OCI-LY7 (cell line): ENCODE results near the gene MYH11. TPM values are rescaled to one million over a fixed set of nuclear protein-coding genes. Genes with fewer than 3 reads are reported as not detected.

ENCODE experiments used
- BruUV-seq: library from RNA; stranded (reverse); fragments of 400-500 nt; replicated peaks from 2 replicates; lab custom pipeline; 2021; lab: Mats Ljungman, UMichigan
- CTCF ChIA-PET: fragments of 300-600 bp; sonication (Branson Sonifier 250); formaldehyde crosslinking; loops from one replicate; lab custom pipeline; 2022; ENCODE audit warnings: antibody characterized with exemption; ENCODE audit not compliant: unreplicated experiment; lab: Charles Lee
- POLR2A ChIA-PET: fragments of 300-600 bp; sonication (Branson Sonifier 250); formaldehyde crosslinking; loops from one replicate; lab custom pipeline; 2022; ENCODE audit warnings: antibody characterized with exemption; lab: Charles Lee
- DNase-seq: peaks from one replicate; pipeline ENCODE4 v3.0.0-alpha.2; 2015; ENCODE audit warnings: low spot score
- H2AFZ ChIP-seq: fragments of 200-600 bp; sonication (generic), shearing (Covaris generic); 2 replicates; pipeline ENCODE4 v1.6.1; 2014; ENCODE audit warnings: mild to moderate bottlenecking, antibody characterized with exemption, low read length, moderate library complexity
- H3K27ac ChIP-seq: fragments of 200-600 bp; sonication (generic); 2 replicates; pipeline ENCODE4 v1.5.1; 2014; ENCODE audit warnings: mixed run types, low read depth, mild to moderate bottlenecking, moderate library complexity, low read length, inconsistent platforms; ENCODE audit not compliant: poor library complexity, severe bottlenecking
- H3K36me3 ChIP-seq: fragments of 200-600 bp; sonication (generic); 2 replicates; pipeline ENCODE4 v1.6.1; 2014; ENCODE audit warnings: mild to moderate bottlenecking, antibody characterized with exemption, low read length, moderate library complexity, mixed read lengths; ENCODE audit not compliant: insufficient read depth
- H3K4me1 ChIP-seq: fragments of 200-600 bp; sonication (generic); 2 replicates; pipeline ENCODE4 v1.5.1; 2014; ENCODE audit warnings: mild to moderate bottlenecking, low read length; ENCODE audit not compliant: insufficient read depth, poor library complexity, severe bottlenecking
- H3K4me2 ChIP-seq: fragments of 200-600 bp; sonication (generic); 2 replicates; pipeline ENCODE4 v1.6.1; 2014; ENCODE audit warnings: mild to moderate bottlenecking, low read length
- H3K4me3 ChIP-seq: fragments of 200-600 bp; sonication (generic); 2 replicates; pipeline ENCODE4 v1.5.1; 2014; ENCODE audit warnings: mild to moderate bottlenecking, low read depth, low read length; ENCODE audit not compliant: poor library complexity, severe bottlenecking
- H3K79me2 ChIP-seq: fragments of 200-600 bp; sonication (generic); 2 replicates; pipeline ENCODE4 v1.6.1; 2016; ENCODE audit warnings: low read depth, mild to moderate bottlenecking, low read length, moderate library complexity, mixed read lengths; ENCODE audit not compliant: insufficient read depth
- H3K9me2 ChIP-seq: fragments of 200-600 bp; sonication (generic); 2 replicates; pipeline ENCODE4 v1.6.1; 2016; ENCODE audit warnings: mild to moderate bottlenecking, low read length, mixed read lengths; ENCODE audit not compliant: insufficient read depth
- H3K9me3 ChIP-seq: fragments of 200-600 bp; sonication (generic); 2 replicates; pipeline ENCODE4 v1.6.1; 2014; ENCODE audit warnings: mild to moderate bottlenecking, mixed run types, low read length, mixed read lengths
- H4K20me1 ChIP-seq: fragments of 200-600 bp; sonication (generic); 2 replicates; pipeline ENCODE4 v1.6.1; 2014; ENCODE audit warnings: mild to moderate bottlenecking, antibody characterized with exemption, low read length, moderate library complexity, mixed read lengths; ENCODE audit not compliant: insufficient read depth
- CTCF ChIP-seq: fragments of 200-600 bp; sonication (generic); conservative IDR thresholded peaks from 2 replicates; pipeline ENCODE4 v1.5.1; 2014; ENCODE audit warnings: mild to moderate bottlenecking, antibody characterized with exemption, low read length, moderate library complexity, mixed read lengths
- EZH2phosphoT487 ChIP-seq: fragments of 200-600 bp; sonication (generic); IDR thresholded peaks from 2 replicates; pipeline ENCODE4 v1.6.1; 2018; ENCODE audit warnings: low read depth, borderline replicate concordance, mild to moderate bottlenecking, mixed run types, antibody characterized with exemption, low read length, moderate library complexity, mixed read lengths
- intact Hi-C: fragments of 100-400 bp; cut with micrococcal nuclease; formaldehyde crosslinking; loops from one replicate; pipeline ENCODE4 v1.10.0; 2022; ENCODE audit not compliant: unreplicated experiment
- total RNA-seq, 2 experiments: library from RNA; depleted of rRNA in 1 of 2; stranded (reverse); fragments of >200 nt in 1 of 2; shearing (Covaris generic) in 1 of 2; gene quantifications; 2 replicates each; pipeline ENCODE4 v1.2.3, GENCODE V29; 2014 to 2022

The MYH11 gene
- total RNA-seq, 2 experiments from 2014 or later, result 5.7 to 33.8 TPM

DNA sequence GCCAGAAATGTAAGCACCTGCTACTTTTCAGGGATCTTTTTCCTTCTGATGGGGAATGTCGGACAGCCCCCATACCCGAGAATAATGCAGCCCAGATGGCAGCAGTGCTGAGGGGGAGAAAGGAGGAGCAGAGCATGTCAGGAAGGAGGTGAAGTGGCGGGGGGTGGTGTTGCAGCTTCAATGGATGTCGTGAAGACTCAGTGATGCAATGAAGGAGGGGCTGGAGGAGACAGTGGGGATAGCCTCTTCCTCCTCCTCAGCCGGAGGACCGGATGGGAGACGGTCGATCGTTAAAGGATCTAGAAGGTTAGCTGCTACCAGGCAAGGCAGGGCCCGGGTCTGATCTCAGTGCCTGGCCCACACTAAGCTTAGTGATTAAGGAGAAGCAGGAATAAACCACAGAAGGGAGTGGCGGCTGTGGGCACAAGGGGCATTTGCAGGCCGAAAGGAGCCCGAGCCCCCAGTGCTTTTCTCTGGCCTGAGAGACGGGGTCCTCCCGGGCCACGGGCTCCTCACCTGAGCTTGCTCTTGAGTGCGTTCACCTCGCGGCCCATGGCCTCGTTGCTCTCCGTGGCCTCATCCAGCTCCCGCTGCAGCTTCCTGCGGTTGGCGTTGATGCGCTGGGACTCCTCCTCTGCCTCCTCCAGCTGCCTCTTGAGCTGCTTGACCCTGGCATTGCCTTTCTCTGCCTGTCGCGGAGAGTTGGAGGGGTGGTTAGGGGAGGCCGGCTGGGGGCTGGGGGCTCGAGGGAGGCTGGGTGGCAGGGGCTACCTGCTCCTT, 142.2 kb downstream of the MYH11 start:
- no peaks in the 10 kb centered on the region for H3K9me2 ChIP-seq
- H3K4me1 ChIP-seq, result no peaks in the 10 kb centered on the region
- peaks cover 45% of the 10 kb centered on the region for H3K36me3 ChIP-seq
- H3K27ac ChIP-seq, result no peak overlapping the region
- no peaks in the 10 kb centered on the region for H3K79me2 ChIP-seq
- no peak for DNase-seq
- BruUV-seq, result no TSS peak
- no peak overlapping the region for H3K4me2 ChIP-seq
- no peak overlapping the region for H3K4me3 ChIP-seq
- TF ChIP-seq EZH2phosphoT487, result no peak
- H2AFZ ChIP-seq, result no peak overlapping the region
- H4K20me1 ChIP-seq, result no peaks in the 10 kb centered on the region
- intact Hi-C loops, result no loop called here
- no peaks in the 10 kb centered on the region for H3K9me3 ChIP-seq
- POLR2A ChIA-PET, result no interaction called here
- CTCF ChIA-PET, result no interaction called here

DNA sequence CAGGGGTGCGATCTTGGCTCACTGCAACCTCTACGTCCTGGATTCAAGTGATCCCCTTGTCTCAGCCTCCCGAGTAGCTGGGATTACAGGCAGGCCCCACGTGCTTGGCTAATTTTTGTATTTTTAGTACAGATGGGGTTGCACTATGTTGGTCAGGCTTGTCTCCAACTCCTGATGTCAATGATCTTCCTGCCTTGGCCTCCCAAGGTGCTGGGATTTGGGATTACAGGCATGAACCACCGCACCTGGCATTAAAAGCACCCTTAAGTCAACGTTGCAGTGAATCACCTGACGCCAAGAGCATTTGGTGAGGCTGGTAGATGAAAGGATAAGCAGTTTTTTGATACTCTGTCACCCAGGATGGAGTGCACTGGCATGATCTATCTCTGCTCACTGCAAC, 147.8 kb downstream of the MYH11 start:
- ChIA-PET POLR2A (no interaction called here), CTCF (no interaction called here)
- Histone ChIP-seq H3K36me3 (peaks cover 36% of the 10 kb centered on the region; the same call in 1 of the 2 replicates), H3K4me3 (no peak overlapping the region), H4K20me1 (no peaks in the 10 kb centered on the region), H3K79me2 (no peaks in the 10 kb centered on the region), H3K4me2 (no peak overlapping the region), H3K9me3 (no peaks in the 10 kb centered on the region), H3K4me1 (no peaks in the 10 kb centered on the region), H3K27ac (no peak overlapping the region), H3K9me2 (no peaks in the 10 kb centered on the region), H2AFZ (no peak overlapping the region)
- no peak for TF ChIP-seq CTCF
- no peak for TF ChIP-seq EZH2phosphoT487
- DNase-seq, result no peak
- no TSS peak for BruUV-seq
- intact Hi-C loops, result loop anchor here (10.0 kb wide), 1 partner anchor 184 kb away; no protein-coding TSS in a partner anchor

DNA sequence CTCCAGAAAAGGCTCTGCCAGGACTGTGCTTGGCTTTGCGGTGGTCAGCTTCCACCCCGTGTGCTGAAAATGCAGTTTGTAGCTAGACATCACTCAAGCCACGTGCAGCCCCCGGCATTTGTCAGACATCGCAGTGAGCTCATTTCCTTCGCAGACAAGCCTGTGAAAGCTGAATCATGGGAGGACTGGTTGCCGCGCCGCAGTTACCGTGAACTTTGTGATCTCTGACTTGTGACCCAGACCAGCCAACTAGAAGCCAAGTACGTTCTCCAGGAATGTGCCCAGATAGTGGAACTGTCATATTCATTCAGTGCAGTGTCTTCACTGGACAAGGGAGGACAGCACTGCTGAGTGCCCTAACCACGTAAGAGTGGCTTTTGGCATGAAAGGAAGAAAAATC, 148.7 kb downstream of the MYH11 start:
- Histone ChIP-seq H3K27ac (no peak overlapping the region), H3K4me3 (no peak overlapping the region), H2AFZ (no peak overlapping the region), H3K4me2 (no peak overlapping the region), H3K9me3 (no peaks in the 10 kb centered on the region), H3K79me2 (no peaks in the 10 kb centered on the region), H3K36me3 (peaks cover 39% of the 10 kb centered on the region), H3K4me1 (no peaks in the 10 kb centered on the region), H3K9me2 (no peaks in the 10 kb centered on the region), H4K20me1 (no peaks in the 10 kb centered on the region)
- no TSS peak for BruUV-seq
- ChIA-PET POLR2A (no interaction called here), CTCF (no interaction called here)
- DNase-seq, result no peak
- intact Hi-C loops, result loop anchor here (10.0 kb wide), 1 partner anchor 183 kb away; no protein-coding TSS in a partner anchor
- TF ChIP-seq EZH2phosphoT487, result no peak
- no peak for TF ChIP-seq CTCF
